Chondrocyte (in vitro differentiated cells): ENCODE measurements around the gene TM6SF1. TPM values are rescaled to one million over a fixed set of nuclear protein-coding genes. Genes with fewer than 3 reads are reported as not detected.
A peak's percentile ranks its signal among the peaks of the same experiment; 100 is the strongest.
"Not testable (repeated sequence)": the region's sequence is repeated elsewhere in the genome, so short reads cannot be mapped to it uniquely, and the experiment has no call there.

Source experiments
- DNase-seq: peaks from one replicate; pipeline ENCODE4 v3.0.0; 2021; ENCODE audit warnings: mixed read lengths, low spot score
- H3K27ac Mint-ChIP-seq: one replicate; pipeline ENCODE4 v1.8.0; 2021; ENCODE audit warnings: mild to moderate bottlenecking, moderate library complexity, mixed read lengths; ENCODE audit not compliant: unreplicated experiment
- H3K27me3 Mint-ChIP-seq: 2 replicates; pipeline ENCODE4 v1.8.0; 2021; ENCODE audit warnings: low read depth, mixed read lengths
- H3K36me3 Mint-ChIP-seq: 2 replicates; pipeline ENCODE4 v1.8.0; 2021; ENCODE audit warnings: low read depth, mixed read lengths
- H3K4me1 Mint-ChIP-seq: 2 replicates; pipeline ENCODE4 v1.8.0; 2021; ENCODE audit warnings: low read depth, mild to moderate bottlenecking, mixed read lengths
- H3K4me3 Mint-ChIP-seq: one replicate; pipeline ENCODE4 v1.8.0; 2021; ENCODE audit warnings: mild to moderate bottlenecking, moderate library complexity, mixed read lengths; ENCODE audit not compliant: unreplicated experiment
- H3K9me3 Mint-ChIP-seq: 2 replicates; pipeline ENCODE4 v1.8.0; 2021; ENCODE audit warnings: low read depth, mixed read lengths
- CTCF ChIP-seq: fragments of 200-600 bp; sonication (generic); IDR thresholded peaks from 2 replicates; pipeline ENCODE4 v1.5.0; 2021; ENCODE audit warnings: antibody characterized with exemption, mild to moderate bottlenecking, moderate library complexity
- total RNA-seq: library from RNA; stranded (reverse); gene quantifications from 3 replicates; pipeline ENCODE4 v1.2.1, GENCODE V29; 2021

The TM6SF1 gene
- total RNA-seq, 1 donor from 2014 or later = 22.3 TPM

- peak overlapping the region; percentile 73 for H3K27ac Mint-ChIP-seq
Observed at GRCh38 chr15:83068054-83068453, 39.4 kb upstream of the TM6SF1 start.

GRCh38 chr15:83069211-83069642 is 38.2 kb upstream of the TM6SF1 start:
- not testable (repeated sequence) for H3K9me3 Mint-ChIP-seq, H3K27me3 Mint-ChIP-seq, H3K4me3 Mint-ChIP-seq, H3K27ac Mint-ChIP-seq, H3K36me3 Mint-ChIP-seq, DNase-seq, H3K4me1 Mint-ChIP-seq

More at GRCh38 chr15:83068054-83068453, 39.4 kb upstream of the TM6SF1 start:
- no peak overlapping the region for H3K4me3 Mint-ChIP-seq
- H3K27me3 Mint-ChIP-seq = no peaks in the 10 kb centered on the region
- peaks cover 2% of the 10 kb centered on the region for H3K36me3 Mint-ChIP-seq
- H3K9me3 Mint-ChIP-seq = peaks cover 3% of the 10 kb centered on the region
- no peak for TF ChIP-seq CTCF
- no peak for DNase-seq
- H3K4me1 Mint-ChIP-seq = peaks cover 9% of the 10 kb centered on the region

DNA sequence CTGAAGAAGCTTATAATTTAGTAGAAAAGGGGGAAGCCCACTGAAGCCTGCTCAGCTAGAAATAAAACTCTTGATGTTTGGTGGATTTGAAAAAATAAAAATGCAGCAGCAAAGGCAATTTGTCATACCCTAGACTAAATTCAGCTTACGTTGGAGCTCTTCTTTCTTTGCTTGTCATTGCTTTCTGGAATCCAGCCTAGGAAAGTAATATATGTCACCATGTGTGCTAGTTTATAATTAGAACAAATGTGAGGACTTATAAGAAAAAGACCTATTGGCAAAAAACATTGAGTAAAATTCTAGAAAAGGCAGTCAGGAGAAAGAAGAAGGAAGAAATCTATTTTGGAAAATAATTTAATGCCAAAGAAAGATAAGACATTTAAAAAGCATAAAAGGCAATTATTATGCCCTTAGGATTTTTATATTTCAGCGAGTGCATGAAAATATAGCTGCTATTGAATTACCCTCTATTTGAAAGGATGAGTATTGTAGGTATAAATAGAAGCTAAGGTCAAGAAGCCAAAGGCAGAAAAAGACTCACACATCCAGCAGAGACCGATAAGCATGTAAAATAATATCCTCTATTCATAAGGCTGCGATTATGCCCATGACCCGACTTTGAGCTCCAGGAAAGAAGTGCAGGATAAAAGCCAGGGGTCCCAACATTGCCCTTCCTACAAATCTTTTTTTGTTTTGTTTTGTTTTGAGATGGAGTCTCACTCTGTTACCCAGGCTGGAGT is 29.8 kb upstream of the TM6SF1 start:
- TF ChIP-seq CTCF = no peak
- H3K36me3 Mint-ChIP-seq = peaks cover 2% of the 10 kb centered on the region
- DNase-seq = no peak
- no peak overlapping the region for H3K27ac Mint-ChIP-seq
- H3K27me3 Mint-ChIP-seq = peaks cover 29% of the 10 kb centered on the region
- no peak overlapping the region for H3K4me3 Mint-ChIP-seq
- peaks cover 9% of the 10 kb centered on the region for H3K9me3 Mint-ChIP-seq
- H3K4me1 Mint-ChIP-seq = peaks cover 9% of the 10 kb centered on the region

- no peak for TF ChIP-seq CTCF
- DNase-seq = no peak
- H3K27ac Mint-ChIP-seq = no peak overlapping the region
- peaks cover 9% of the 10 kb centered on the region for H3K9me3 Mint-ChIP-seq
- peaks cover 9% of the 10 kb centered on the region for H3K4me1 Mint-ChIP-seq
- no peak overlapping the region for H3K4me3 Mint-ChIP-seq
- peaks cover 31% of the 10 kb centered on the region for H3K27me3 Mint-ChIP-seq
- H3K36me3 Mint-ChIP-seq = peaks cover 2% of the 10 kb centered on the region
Observed at GRCh38 chr15:83078712-83079111, 28.7 kb upstream of the TM6SF1 start.

- H3K27me3 Mint-ChIP-seq = peaks cover 31% of the 10 kb centered on the region
- H3K27ac Mint-ChIP-seq = no peak overlapping the region
- no peak overlapping the region for H3K4me3 Mint-ChIP-seq
- H3K4me1 Mint-ChIP-seq = peaks cover 9% of the 10 kb centered on the region
- H3K9me3 Mint-ChIP-seq = no peaks in the 10 kb centered on the region
- TF ChIP-seq CTCF = no peak
- DNase-seq = no peak
- H3K36me3 Mint-ChIP-seq = no peaks in the 10 kb centered on the region
Observed at GRCh38 chr15:83081256-83082014, 26.0 kb upstream of the TM6SF1 start.
